Activated naive CD4-positive, alpha-beta T cell treated with Interleukin-2 at 50 U/mL for 16 hours (primary cell): ENCODE measurements around the gene CD46.
A peak's percentile ranks its signal among the peaks of the same experiment; 100 is the strongest.
"Not testable (repeated sequence)": the region's sequence is repeated elsewhere in the genome, so short reads cannot be mapped to it uniquely, and the experiment has no call there.

Experiments
- DNase-seq: peaks from one replicate; pipeline ENCODE4 v3.0.0-alpha.2; 2020

The CD46 gene

GRCh38 chr1:207751790-207752455, at the start of gene CD46:
TSS of gene CD46 (plus strand) at chr1:207752054. CDS start at chr1:207752213, 159 bp downstream.
- peak; percentile 95 for DNase-seq

- no peak for DNase-seq
Measured at GRCh38 chr1:207702317-207702716, 49.5 kb upstream of the CD46 start.

GRCh38 chr1:207703712-207704111, 48.1 kb upstream of the CD46 start:
- no peak for DNase-seq

- DNase-seq: not testable (repeated sequence)
Measured at GRCh38 chr1:207708004-207708403, 43.9 kb upstream of the CD46 start.

GRCh38 chr1:207711285-207711684, 40.6 kb upstream of the CD46 start:
- no peak for DNase-seq

- not testable (repeated sequence) for DNase-seq
Measured at GRCh38 chr1:207712701-207713100, 39.2 kb upstream of the CD46 start.

GRCh38 chr1:207713529-207713928, 38.3 kb upstream of the CD46 start:
- no peak for DNase-seq

GRCh38 chr1:207719234-207719633, 32.6 kb upstream of the CD46 start:
- DNase-seq: no peak

GRCh38 chr1:207728200-207728858, 23.5 kb upstream of the CD46 start:
- not testable (repeated sequence) for DNase-seq

- DNase-seq: not testable (repeated sequence)
Measured at GRCh38 chr1:207737503-207738157, 14.2 kb upstream of the CD46 start.

- not testable (repeated sequence) for DNase-seq
Measured at GRCh38 chr1:207738158-207738659, 13.6 kb upstream of the CD46 start.

- no peak for DNase-seq
Measured at GRCh38 chr1:207740207-207740606, 11.6 kb upstream of the CD46 start.

- DNase-seq: no peak
Measured at GRCh38 chr1:207742850-207743555, 8.9 kb upstream of the CD46 start.

- no peak for DNase-seq
Measured at GRCh38 chr1:207744000-207744534, 7.8 kb upstream of the CD46 start.

- no peak for DNase-seq
Measured at GRCh38 chr1:207745285-207745684, 6.6 kb upstream of the CD46 start.

GRCh38 chr1:207745839-207746767, 5.8 kb upstream of the CD46 start:
- DNase-seq: no peak

GRCh38 chr1:207747627-207748492, 4.0 kb upstream of the CD46 start:
- no peak for DNase-seq

GRCh38 chr1:207748737-207749528, 2.9 kb upstream of the CD46 start:
- DNase-seq: no peak

- DNase-seq: no peak
Measured at GRCh38 chr1:207750631-207751305, 1.1 kb upstream of the CD46 start.
